Ovary (tissue), 3 donors: ENCODE measurements around the gene ENTPD7.

ENCODE experiments used
- CTCF ChIP-seq, 3 donors: fragments of 450-650 bp in 2 of 3; fragments of 200-600 bp in 1 of 3; IDR thresholded peaks; one replicate each; pipeline versions ENCODE4 v1.5.1 to v1.8.0; 2016 to 2022; ENCODE audit warnings: antibody characterized with exemption in 3 of 3, mild to moderate bottlenecking in 1 of 3
- EP300 ChIP-seq: sonication (generic); formaldehyde crosslinking; IDR thresholded peaks from one replicate; pipeline ENCODE4 v1.6.1; 2017; ENCODE audit warnings: antibody characterized with exemption
- POLR2A ChIP-seq: fragments of 450-650 bp; IDR thresholded peaks from one replicate; pipeline ENCODE4 v1.6.1; 2017; ENCODE audit warnings: antibody characterized with exemption, mild to moderate bottlenecking, moderate library complexity
- donor health status: DM: no; HTN: no; CAD: no.

DNA sequence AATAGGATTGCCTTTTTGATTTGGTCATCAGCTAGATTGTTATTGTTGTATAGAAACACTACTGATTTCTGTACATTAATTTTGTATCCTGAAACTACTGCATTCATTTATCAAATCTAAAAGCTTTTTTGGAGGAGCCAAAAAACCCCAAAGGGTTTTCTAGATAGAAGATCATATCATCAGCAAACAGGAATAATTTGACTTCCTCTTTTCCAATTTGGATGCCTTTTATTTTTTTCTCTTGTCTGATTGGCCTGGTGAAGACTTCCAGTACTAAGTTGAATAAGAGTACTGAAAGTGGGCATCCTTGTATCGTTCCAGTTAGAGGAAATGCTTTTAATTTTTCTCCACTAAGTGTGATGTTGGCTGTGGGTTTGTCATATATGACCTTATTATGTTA is 10.6 kb upstream of the ENTPD7 start:
- TF ChIP-seq CTCF (IDR thresholded peaks at IDR 0.05) (no peak), EP300 (no peak), POLR2A (no peak)
